Astrocyte (in vitro differentiated cells and primary cell): Measurements from ENCODE around the gene GBX1. TPM values are rescaled to one million over a fixed set of nuclear protein-coding genes. Genes with fewer than 3 reads are reported as not detected.

Experiments
- DNase-seq: peaks from one replicate; pipeline ENCODE4 v3.0.0-alpha.2; 2010; ENCODE audit warnings: low read depth
- FAIRE-seq: peaks from 2 replicates; lab custom pipeline; 2011; peaks lifted over from hg19 to GRCh38; lab: Jason Lieb, UNC
- H2AFZ ChIP-seq: 2 replicates; pipeline ENCODE4 v1.6.0; 2012; ENCODE audit warnings: low read depth, low read length, inconsistent platforms
- H3K27ac ChIP-seq: 2 replicates; pipeline ENCODE4 v1.5.1; 2011; ENCODE audit warnings: low read depth, low read length, inconsistent platforms
- H3K27me3 ChIP-seq: 2 replicates; pipeline ENCODE4 v1.6.0; 2011; ENCODE audit warnings: low read length, inconsistent platforms; ENCODE audit not compliant: insufficient read depth
- H3K36me3 ChIP-seq: 2 replicates; pipeline ENCODE4 v1.5.1; 2011; ENCODE audit warnings: low read length, inconsistent platforms; ENCODE audit not compliant: insufficient read depth
- H3K4me1 ChIP-seq: 2 replicates; pipeline ENCODE4 v1.5.1; 2011; ENCODE audit warnings: low read length, inconsistent platforms; ENCODE audit not compliant: insufficient read depth
- H3K4me2 ChIP-seq: 2 replicates; pipeline ENCODE4 v1.6.0; 2012; ENCODE audit warnings: low read length, inconsistent platforms
- H3K4me3 ChIP-seq: 2 replicates; pipeline ENCODE4 v1.5.1; 2011; ENCODE audit warnings: low read depth, mild to moderate bottlenecking, low read length, inconsistent platforms; ENCODE audit not compliant: insufficient read depth
- H3K79me2 ChIP-seq: 2 replicates; pipeline ENCODE4 v1.6.0; 2012; ENCODE audit warnings: mild to moderate bottlenecking, low read length, inconsistent platforms; ENCODE audit not compliant: insufficient read depth
- H3K9ac ChIP-seq: 2 replicates; pipeline ENCODE4 v1.6.0; 2012; ENCODE audit warnings: mild to moderate bottlenecking, low read length, inconsistent platforms
- H3K9me3 ChIP-seq: 2 replicates; pipeline ENCODE4 v1.5.1; 2012; ENCODE audit warnings: low read depth, mild to moderate bottlenecking, low read length, inconsistent platforms; ENCODE audit not compliant: insufficient read depth
- H4K20me1 ChIP-seq: 2 replicates; pipeline ENCODE4 v1.6.0; 2012; ENCODE audit warnings: low read length, inconsistent platforms; ENCODE audit not compliant: insufficient read depth
- H3K27ac Mint-ChIP-seq: one replicate; pipeline ENCODE4 v1.8.0; 2021; ENCODE audit warnings: mild to moderate bottlenecking, mixed read lengths; ENCODE audit not compliant: unreplicated experiment
- H3K27me3 Mint-ChIP-seq: one replicate; pipeline ENCODE4 v1.8.0; 2021; ENCODE audit warnings: low read depth, mixed read lengths; ENCODE audit not compliant: unreplicated experiment
- H3K36me3 Mint-ChIP-seq: one replicate; pipeline ENCODE4 v1.8.0; 2021; ENCODE audit warnings: low read depth, mixed read lengths; ENCODE audit not compliant: unreplicated experiment
- H3K4me1 Mint-ChIP-seq: one replicate; pipeline ENCODE4 v1.8.0; 2021; ENCODE audit warnings: low read depth, mixed read lengths; ENCODE audit not compliant: unreplicated experiment
- H3K4me3 Mint-ChIP-seq: one replicate; pipeline ENCODE4 v1.8.0; 2021; ENCODE audit warnings: mild to moderate bottlenecking, moderate library complexity, mixed read lengths; ENCODE audit not compliant: unreplicated experiment
- H3K9me3 Mint-ChIP-seq: one replicate; pipeline ENCODE4 v1.8.0; 2021; ENCODE audit warnings: mild to moderate bottlenecking, mixed read lengths; ENCODE audit not compliant: unreplicated experiment
- CTCF ChIP-seq: IDR thresholded peaks from 2 replicates; pipeline ENCODE4 v1.5.1; 2011; ENCODE audit warnings: low read depth, mild to moderate bottlenecking, inconsistent platforms, low read length, moderate library complexity; ENCODE audit not compliant: insufficient read depth
- EZH2 ChIP-seq: IDR thresholded peaks from 2 replicates; pipeline ENCODE4 v1.6.1; 2012; ENCODE audit warnings: mild to moderate bottlenecking, low read length, inconsistent platforms; ENCODE audit not compliant: insufficient read depth
- total RNA-seq: library from RNA; stranded (reverse); gene quantifications from 2 replicates; pipeline ENCODE4 v1.2.1, GENCODE V29; 2021

Gene GBX1
- total RNA-seq, 1 donor from 2014 or later = not detected

DNA sequence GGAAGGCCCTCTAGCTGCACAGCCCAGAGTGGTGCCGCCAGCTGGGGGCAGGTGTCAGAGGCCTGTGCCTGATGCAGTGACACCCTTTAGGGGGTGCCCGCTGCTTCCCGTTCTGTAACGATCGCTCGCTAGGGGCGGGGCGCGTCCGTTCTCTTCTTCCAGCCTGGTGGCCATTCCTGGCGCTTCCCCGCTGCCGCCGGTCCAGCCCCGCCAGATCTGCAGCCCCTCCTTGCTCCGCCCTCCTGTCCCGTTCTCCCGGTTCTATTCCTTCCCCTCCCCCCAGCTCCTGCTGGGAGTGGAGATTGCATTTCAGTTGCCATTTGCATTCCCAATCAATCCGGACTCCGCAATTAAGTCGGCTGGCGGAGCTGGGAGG lies 42.0 kb downstream of the GBX1 start:
- Histone ChIP-seq H3K79me2 (no peaks in the 10 kb centered on the region), H3K4me1 (peaks cover 7% of the 10 kb centered on the region), H3K36me3 (peaks cover 13% of the 10 kb centered on the region), H4K20me1 (peaks cover 70% of the 10 kb centered on the region), H3K27me3 (no peaks in the 10 kb centered on the region), H3K4me3 (peak overlapping the region; percentile 50), H3K27ac (no peak overlapping the region), H3K9me3 (no peaks in the 10 kb centered on the region), H3K4me2 (peak overlapping the region; percentile 91), H3K9ac (peak overlapping the region; percentile 14), H2AFZ (peak overlapping the region; percentile 41)
- FAIRE-seq = no peak
- no peak for TF ChIP-seq CTCF
- no peak for TF ChIP-seq EZH2
- Mint-ChIP-seq H3K4me3 (peak overlapping the region; percentile 72), H3K4me1 (peaks cover 9% of the 10 kb centered on the region), H3K27me3 (no peaks in the 10 kb centered on the region), H3K27ac (no peak overlapping the region), H3K9me3 (no peaks in the 10 kb centered on the region), H3K36me3 (peaks cover 23% of the 10 kb centered on the region)
- no peak for DNase-seq

DNA sequence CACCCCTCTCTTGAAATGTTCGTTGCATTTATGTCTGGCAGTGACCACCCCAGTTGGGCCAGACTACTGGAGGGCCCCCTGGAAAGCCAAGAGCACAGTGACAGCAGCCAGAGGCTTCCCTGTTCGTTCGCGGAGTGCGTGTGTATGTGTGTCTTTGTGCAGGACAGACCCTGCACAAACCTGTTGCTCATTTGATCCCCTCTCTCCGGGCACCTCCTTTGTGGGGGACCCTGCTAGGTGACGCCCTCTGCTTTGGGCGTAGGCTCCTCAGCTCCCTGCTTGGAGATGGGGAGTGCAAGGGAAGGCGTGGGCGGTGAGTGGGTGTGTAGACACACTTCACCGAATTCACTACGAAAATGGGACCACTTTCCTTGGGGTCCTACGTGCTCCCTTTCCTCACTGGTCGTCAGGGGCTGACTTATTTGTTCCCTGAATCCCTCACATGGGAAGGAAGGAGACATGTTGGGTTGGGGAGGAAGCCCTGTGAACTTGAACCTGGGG lies 42.5 kb downstream of the GBX1 start:
- Mint-ChIP-seq H3K4me1 (peaks cover 9% of the 10 kb centered on the region), H3K27ac (no peak overlapping the region), H3K4me3 (peak overlapping the region; percentile 72), H3K9me3 (no peaks in the 10 kb centered on the region), H3K27me3 (no peaks in the 10 kb centered on the region), H3K36me3 (peaks cover 18% of the 10 kb centered on the region)
- H3K79me2 ChIP-seq = no peaks in the 10 kb centered on the region
- peak overlapping the region; percentile 91 for H3K4me2 ChIP-seq
- H3K4me3 ChIP-seq = no peak overlapping the region
- peaks cover 7% of the 10 kb centered on the region for H3K4me1 ChIP-seq
- TF ChIP-seq EZH2 = no peak
- no peak for TF ChIP-seq CTCF
- DNase-seq (no peak), FAIRE-seq (no peak)
- H2AFZ ChIP-seq = no peak overlapping the region
- H3K9me3 ChIP-seq = no peaks in the 10 kb centered on the region
- no peak overlapping the region for H3K27ac ChIP-seq
- H3K36me3 ChIP-seq = peaks cover 8% of the 10 kb centered on the region
- H4K20me1 ChIP-seq = peaks cover 70% of the 10 kb centered on the region
- H3K9ac ChIP-seq = no peak overlapping the region
- no peaks in the 10 kb centered on the region for H3K27me3 ChIP-seq

DNA sequence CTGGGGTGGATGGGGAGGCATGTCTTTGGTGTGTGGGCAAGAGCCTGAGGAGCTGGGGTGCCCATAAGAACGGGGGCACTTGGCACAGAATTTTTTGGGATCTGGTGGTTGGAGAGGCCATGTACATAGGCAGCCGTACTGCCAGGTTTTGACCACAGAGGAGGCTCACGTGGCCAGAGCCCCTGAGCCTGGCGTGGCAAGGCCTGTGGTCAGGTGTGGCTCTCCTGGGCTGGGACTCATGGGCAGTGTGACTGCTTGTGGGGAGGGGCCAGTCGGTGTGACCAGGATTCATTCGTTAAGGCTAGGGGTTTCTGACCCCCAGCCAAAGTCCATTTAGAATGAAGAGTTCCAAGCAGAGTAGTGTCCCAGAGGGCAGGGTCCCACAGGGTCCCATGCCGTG lies 43.0 kb downstream of the GBX1 start:
- peaks cover 68% of the 10 kb centered on the region for H4K20me1 ChIP-seq
- Mint-ChIP-seq H3K4me3 (peak overlapping the region; percentile 50), H3K9me3 (no peaks in the 10 kb centered on the region), H3K27ac (no peak overlapping the region), H3K36me3 (peaks cover 18% of the 10 kb centered on the region), H3K4me1 (peaks cover 9% of the 10 kb centered on the region), H3K27me3 (no peaks in the 10 kb centered on the region)
- FAIRE-seq (no peak), DNase-seq (no peak)
- H3K4me1 ChIP-seq = peaks cover 7% of the 10 kb centered on the region
- no peaks in the 10 kb centered on the region for H3K27me3 ChIP-seq
- no peak overlapping the region for H3K4me2 ChIP-seq
- no peaks in the 10 kb centered on the region for H3K9me3 ChIP-seq
- H3K36me3 ChIP-seq = peaks cover 8% of the 10 kb centered on the region
- H3K4me3 ChIP-seq = no peak overlapping the region
- TF ChIP-seq EZH2 = no peak
- TF ChIP-seq CTCF = no peak
- H3K27ac ChIP-seq = no peak overlapping the region
- H3K9ac ChIP-seq = no peak overlapping the region
- no peak overlapping the region for H2AFZ ChIP-seq
- H3K79me2 ChIP-seq = no peaks in the 10 kb centered on the region
